HG03175 (cell line): ENCODE data around the gene DTNA.
A peak's percentile ranks its signal among the peaks of the same experiment; 100 is the strongest.
"Not testable (repeated sequence)": the region's sequence is repeated elsewhere in the genome, so short reads cannot be mapped to it uniquely, and the experiment has no call there.

Experiments used
- ATAC-seq: cut with Tn5 transposase; IDR thresholded peaks from one replicate; pipeline ENCODE4 v1.9.1; 2021; ENCODE audit warnings: mild to moderate bottlenecking, moderate library complexity; ENCODE audit not compliant: unreplicated experiment

The DTNA gene

GRCh38 chr18:34720220-34720619, 10.1 kb downstream of the DTNA start:
- no peak for ATAC-seq

DNA sequence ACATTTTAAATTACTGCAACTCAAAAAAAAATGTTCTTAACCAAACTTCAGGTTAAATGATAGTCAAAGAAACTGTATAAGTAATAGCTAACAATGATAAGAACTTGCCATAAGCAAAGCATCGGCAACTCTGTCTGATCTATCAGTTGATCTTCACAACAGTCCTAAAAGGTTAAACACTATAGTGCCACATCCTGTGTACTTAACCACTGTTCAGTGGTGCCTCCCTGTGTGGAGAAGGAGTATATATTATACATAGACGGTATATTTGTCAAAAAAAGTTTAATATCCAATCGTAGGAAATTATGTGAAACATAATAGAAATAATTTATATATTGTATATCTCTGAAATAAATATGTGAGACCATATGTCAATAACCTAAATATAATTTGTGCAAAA, 13.0 kb downstream of the DTNA start:
- ATAC-seq: no peak

DNA sequence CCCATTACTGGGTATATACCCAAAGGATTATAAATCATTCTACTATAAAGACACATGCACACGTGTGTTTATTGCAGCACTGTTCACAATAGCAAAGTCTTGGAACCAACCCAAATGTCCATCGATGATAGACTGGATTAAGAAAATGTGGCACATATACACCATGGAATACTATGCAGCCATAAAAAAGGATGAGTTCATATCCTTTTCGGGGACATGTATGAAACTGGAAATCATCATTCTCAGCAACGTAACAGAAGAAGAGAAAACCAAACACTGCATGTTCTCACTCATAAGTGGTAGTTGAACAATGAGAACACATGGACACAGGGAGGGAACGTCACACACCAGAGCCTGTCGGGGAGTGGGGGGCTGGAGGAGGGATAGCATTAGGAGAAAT, 15.6 kb downstream of the DTNA start:
- not testable (repeated sequence) for ATAC-seq

DNA sequence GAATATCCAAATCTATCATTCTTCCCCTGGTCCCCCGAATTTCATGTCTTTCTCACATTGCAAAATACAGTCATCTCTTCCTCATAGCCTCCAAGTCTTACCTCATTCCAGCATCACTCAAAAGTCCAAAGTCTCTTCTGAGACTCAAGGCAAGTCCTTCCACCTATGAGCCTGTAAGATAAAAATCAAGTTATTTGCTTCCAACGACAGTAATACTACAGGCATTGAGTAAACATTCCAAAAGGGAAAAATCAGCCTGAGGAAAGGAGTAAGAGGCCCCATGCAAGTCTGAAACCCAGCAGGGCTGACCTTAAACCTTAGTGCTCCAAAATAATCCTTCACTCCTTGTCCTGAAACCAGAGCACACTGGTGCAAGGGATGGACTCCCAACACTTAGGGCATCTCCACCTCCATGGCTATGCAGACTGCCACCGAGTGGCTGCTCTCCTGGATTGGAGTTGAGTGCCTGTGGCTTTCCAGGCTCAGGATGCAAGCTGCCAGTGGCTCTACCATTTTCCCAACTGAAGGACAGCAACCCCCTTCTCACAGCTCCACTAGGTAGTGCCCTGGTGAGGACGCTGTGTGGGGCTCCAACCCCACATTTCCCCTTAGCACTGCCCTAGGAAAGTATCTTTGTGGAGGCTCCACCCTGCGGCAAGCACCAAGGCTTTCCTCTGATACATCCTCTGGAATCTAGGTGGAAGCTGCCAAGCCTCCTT, 16.3 kb downstream of the DTNA start:
- no peak for ATAC-seq

GRCh38 chr18:34729264-34729663, 19.2 kb downstream of the DTNA start:
- peak; percentile 68 for ATAC-seq

- no peak for ATAC-seq
These were observed 19.8 kb downstream of the DTNA start for GRCh38 chr18:34729740-34730355.

DNA sequence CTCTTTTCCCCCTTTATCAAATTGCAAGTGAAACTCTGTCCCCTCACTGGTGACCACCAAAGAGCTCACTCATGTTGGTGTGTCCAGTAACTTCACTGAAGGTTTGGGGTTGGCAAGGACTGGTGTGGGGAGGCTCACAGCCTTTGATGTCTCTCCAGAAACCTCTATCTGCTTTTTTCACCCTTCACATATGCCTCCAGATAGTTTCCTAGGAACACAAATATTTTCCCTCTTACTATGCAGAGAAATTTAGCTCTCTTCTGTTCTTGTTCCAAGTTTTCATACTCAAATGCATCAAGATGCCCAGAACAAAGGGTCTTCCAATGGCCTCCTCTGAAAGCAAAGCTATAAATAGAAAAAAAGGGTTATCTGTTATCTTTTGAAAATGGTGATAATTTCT, 20.7 kb downstream of the DTNA start:
- no peak for ATAC-seq

DNA sequence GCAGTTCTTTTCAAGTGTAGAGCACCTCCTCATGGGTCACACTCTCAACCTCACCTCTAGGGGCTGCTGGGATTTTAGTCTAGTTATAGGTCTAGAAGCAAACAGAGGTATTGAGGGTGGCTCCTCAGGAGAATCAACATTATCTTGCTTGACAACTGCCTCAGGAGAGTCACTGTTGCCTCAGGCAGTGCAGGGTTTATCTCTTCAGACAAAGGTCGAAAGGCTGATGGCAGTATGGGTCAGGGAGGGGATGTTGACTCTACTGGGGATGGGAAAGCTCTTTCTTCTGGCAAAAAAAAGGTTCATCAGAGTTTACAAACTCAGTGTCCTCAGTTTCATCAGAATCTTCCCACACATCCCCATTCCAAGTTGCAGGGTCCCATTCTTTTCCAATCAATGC, 24.0 kb downstream of the DTNA start:
- ATAC-seq: no peak

GRCh38 chr18:34734526-34734925, 24.4 kb downstream of the DTNA start:
- ATAC-seq: not testable (repeated sequence)

- no peak for ATAC-seq
These were observed 28.2 kb downstream of the DTNA start for GRCh38 chr18:34738175-34738894.

DNA sequence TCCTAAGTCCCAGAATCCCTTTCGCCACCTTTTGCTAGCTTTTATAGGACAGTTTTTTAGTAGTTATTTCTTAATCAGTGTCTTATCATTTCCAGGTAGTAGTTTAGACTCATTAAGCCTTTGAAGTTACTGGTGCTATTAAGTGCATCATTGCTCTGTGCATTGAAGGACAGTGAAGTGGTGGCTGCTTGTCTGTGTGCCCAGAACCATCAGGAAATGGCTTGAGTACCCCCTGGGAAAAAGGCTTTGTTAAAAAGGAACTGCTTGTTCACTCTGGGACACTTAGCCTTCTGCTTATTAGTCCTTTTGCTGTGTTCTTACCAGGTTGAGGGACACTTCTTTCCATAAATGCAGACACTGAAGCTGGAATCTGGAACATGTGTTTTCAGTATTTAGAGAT, 30.0 kb downstream of the DTNA start:
- ATAC-seq: no peak

GRCh38 chr18:34740724-34741123, 30.6 kb downstream of the DTNA start:
- no peak for ATAC-seq

GRCh38 chr18:34741401-34741800, 31.3 kb downstream of the DTNA start:
- no peak for ATAC-seq

GRCh38 chr18:34742891-34743341, 32.8 kb downstream of the DTNA start:
- ATAC-seq: no peak

GRCh38 chr18:34744569-34744968, 34.5 kb downstream of the DTNA start:
- no peak for ATAC-seq

- no peak for ATAC-seq
These were observed 36.5 kb downstream of the DTNA start for GRCh38 chr18:34746614-34747013.

DNA sequence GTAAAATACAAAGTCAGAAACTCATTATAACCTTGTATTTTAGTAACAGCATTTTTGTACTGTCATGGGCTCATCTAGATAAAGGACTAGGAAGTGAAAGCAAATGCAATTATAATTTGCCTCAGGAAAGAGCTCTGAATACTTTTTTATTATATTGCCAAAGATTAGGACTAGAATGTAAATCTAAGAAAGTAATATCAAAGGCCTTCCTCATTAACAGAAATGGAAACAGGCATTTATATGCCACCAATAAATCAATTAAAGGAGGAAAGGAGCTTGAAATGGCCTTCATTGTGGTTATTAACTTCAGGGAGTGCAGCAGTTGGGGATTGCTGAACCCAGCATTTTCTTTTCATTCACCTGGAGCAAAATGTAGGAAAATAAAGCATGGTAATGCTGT, 39.6 kb downstream of the DTNA start:
- no peak for ATAC-seq

GRCh38 chr18:34752056-34752455, 42.0 kb downstream of the DTNA start:
- no peak for ATAC-seq

- no peak for ATAC-seq
These were observed 44.2 kb downstream of the DTNA start for GRCh38 chr18:34754300-34754699.

- ATAC-seq: no peak
These were observed 47.6 kb downstream of the DTNA start for GRCh38 chr18:34757666-34758065.

GRCh38 chr18:34758378-34758948, 48.4 kb downstream of the DTNA start:
- no peak for ATAC-seq

DNA sequence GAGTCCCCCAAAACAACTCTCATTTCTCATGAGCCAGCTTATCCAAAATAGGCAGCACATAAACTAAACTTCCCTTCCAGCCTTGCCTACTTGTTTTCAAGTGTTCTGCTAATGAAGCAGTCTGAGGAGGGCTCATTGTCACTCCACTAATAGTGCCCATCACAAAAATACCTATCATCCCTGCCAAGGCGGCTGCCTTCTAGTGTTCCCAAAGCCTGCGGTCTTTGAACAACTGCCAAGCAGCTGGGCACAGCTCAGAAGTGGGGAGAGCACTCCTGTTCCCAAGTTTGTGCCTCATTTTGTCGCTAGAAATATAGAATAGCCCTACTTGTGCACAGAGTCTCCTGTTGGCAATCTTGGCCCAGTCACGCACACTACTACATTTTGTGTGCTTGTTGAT, 50.3 kb downstream of the DTNA start:
- ATAC-seq: no peak
